A549 (cell line): ENCODE data around the gene MAGED2. TPM values are rescaled to one million over a fixed set of nuclear protein-coding genes. Genes with fewer than 3 reads are reported as not detected.
"Not testable (repeated sequence)": the region's sequence is repeated elsewhere in the genome, so short reads cannot be mapped to it uniquely, and the experiment has no call there.

Source experiments
- ATAC-seq, 2 experiments: fragments of 200-7000 bp in 1 of 2; fragments of >200 bp in 1 of 2; cut with Nextera tagmentation in 1 of 2; cut with Tn5 transposase in 1 of 2; 3 replicates each; pipeline versions ENCODE4 v1.8.0 to v1.9.1; 2018 to 2020; ENCODE audit warnings: mild to moderate bottlenecking in 1 of 2, moderate library complexity in 1 of 2
- CTCF ChIA-PET: fragments of 300-600 bp; sonication (Branson Sonifier 250); formaldehyde crosslinking; extraction: SDS; loops from one replicate; lab custom pipeline; 2021; ENCODE audit warnings: antibody characterized with exemption, inconsistent platforms; lab: Yijun Ruan, JAX
- POLR2A ChIA-PET: fragments of 350-600 bp; formaldehyde crosslinking; extraction: SDS; loops from one replicate; lab custom pipeline; 2021; ENCODE audit warnings: antibody characterized with exemption, inconsistent platforms; lab: Yijun Ruan, JAX
- DNase-seq, 2 experiments: peaks; one replicate each; pipeline versions ENCODE4 v3.0.0 to v3.0.0-alpha.2; 2011 to 2016; ENCODE audit warnings: low read depth in 1 of 2, low spot score in 1 of 2
- FAIRE-seq: peaks from 2 replicates; lab custom pipeline; 2011; peaks lifted over from hg19 to GRCh38; lab: Jason Lieb, UNC
- H3K27ac ChIP-seq, 2 experiments: fragments of >200 bp; sonication (Bioruptor Twin); formaldehyde crosslinking; 3 replicates each; pipeline ENCODE4 v1.5.1; 2016 to 2017
- H3K4me1 ChIP-seq: fragments of >200 bp; sonication (Bioruptor Twin); formaldehyde crosslinking; 3 replicates; pipeline ENCODE4 v1.6.1; 2016
- H3K4me2 ChIP-seq: fragments of >200 bp; sonication (Bioruptor Twin); formaldehyde crosslinking; 3 replicates; pipeline ENCODE4 v1.6.1; 2016
- H3K4me3 ChIP-seq: fragments of >200 bp; sonication (Bioruptor Twin); formaldehyde crosslinking; 3 replicates; pipeline ENCODE4 v1.5.1; 2016
- H3K9me3 ChIP-seq: fragments of >200 bp; sonication (Bioruptor Twin); formaldehyde crosslinking; 3 replicates; pipeline ENCODE4 v1.6.1; 2016
- BHLHE40 ChIP-seq: IDR thresholded peaks from 2 replicates; pipeline ENCODE4 v1.6.1; 2012; ENCODE audit warnings: low read depth, low read length, inconsistent platforms
- CHD2 ChIP-seq: fragments of 150-350 bp; IDR thresholded peaks from 2 replicates; pipeline ENCODE4 v1.6.1; 2014; ENCODE audit warnings: low read length; ENCODE audit not compliant: partially characterized antibody
- EHF ChIP-seq: fragments of 250-450 bp; sonication (Bioruptor Pico); IDR thresholded peaks from 2 replicates; pipeline ENCODE4 v1.5.0; 2020; ENCODE audit warnings: mild to moderate bottlenecking
- FOXS1 ChIP-seq: fragments of 250-450 bp; sonication (Bioruptor Pico); IDR thresholded peaks from 2 replicates; pipeline ENCODE4 v1.5.0; 2020; ENCODE audit warnings: mild to moderate bottlenecking, moderate library complexity
- GATA3 ChIP-seq: IDR thresholded peaks from 2 replicates; pipeline ENCODE4 v1.6.1; 2012; ENCODE audit warnings: borderline replicate concordance
- HDAC2 ChIP-seq: fragments of 200-600 bp; sonication (generic); IDR thresholded peaks from 2 replicates; pipeline ENCODE4 v1.6.1; 2016
- HES2 ChIP-seq: fragments of >200 bp; sonication (Bioruptor Twin); formaldehyde crosslinking; IDR thresholded peaks from 2 replicates; pipeline ENCODE4 v1.6.1; 2016
- HEYL ChIP-seq: fragments of 250-450 bp; sonication (Bioruptor Pico); IDR thresholded peaks from 2 replicates; pipeline ENCODE4 v1.8.0; 2021; ENCODE audit warnings: mild to moderate bottlenecking, moderate library complexity
- HOXA7 ChIP-seq: fragments of 250-450 bp; sonication (Bioruptor Pico); IDR thresholded peaks from 2 replicates; pipeline ENCODE4 v1.5.0; 2020; ENCODE audit warnings: mild to moderate bottlenecking, moderate library complexity
- HOXB5 ChIP-seq: fragments of 250-450 bp; sonication (Bioruptor Pico); IDR thresholded peaks from 2 replicates; pipeline ENCODE4 v1.5.0; 2020; ENCODE audit warnings: mild to moderate bottlenecking, moderate library complexity
- JUN ChIP-seq, 2 experiments: fragments of >200 bp; sonication (Bioruptor Twin); formaldehyde crosslinking; IDR thresholded peaks; 2 replicates in 1 of 2; 3 replicates in 1 of 2; pipeline ENCODE4 v1.6.1; 2016 to 2017
- JUNB ChIP-seq: fragments of >200 bp; sonication (Bioruptor Twin); formaldehyde crosslinking; IDR thresholded peaks from 2 replicates; pipeline ENCODE4 v1.6.1; 2016
- KDM1A ChIP-seq: fragments of 200-600 bp; sonication (generic); IDR thresholded peaks from 2 replicates; pipeline ENCODE4 v1.6.1; 2016; ENCODE audit warnings: low read depth, mild to moderate bottlenecking
- KDM5A ChIP-seq: fragments of 200-600 bp; sonication (generic); IDR thresholded peaks from 2 replicates; pipeline ENCODE4 v1.6.1; 2016; ENCODE audit warnings: antibody characterized with exemption, mild to moderate bottlenecking
- MAZ ChIP-seq: fragments of 150-350 bp; IDR thresholded peaks from 2 replicates; pipeline ENCODE4 v1.6.1; 2014; ENCODE audit warnings: antibody characterized with exemption, low read depth, low read length, borderline replicate concordance
- NPAS2 ChIP-seq: fragments of 250-450 bp; sonication (Bioruptor Pico); IDR thresholded peaks from 2 replicates; pipeline ENCODE4 v1.8.0; 2022; ENCODE audit warnings: mild to moderate bottlenecking, moderate library complexity, borderline replicate concordance
- NR3C1 ChIP-seq: fragments of >200 bp; sonication (Bioruptor Twin); formaldehyde crosslinking; IDR thresholded peaks from 3 replicates; pipeline ENCODE4 v1.6.1; 2017
- PHF8 ChIP-seq: fragments of 200-600 bp; sonication (generic); IDR thresholded peaks from 2 replicates; pipeline ENCODE4 v1.6.1; 2016; ENCODE audit warnings: low read depth, mild to moderate bottlenecking, antibody characterized with exemption, moderate library complexity, borderline replicate concordance
- POLR2A ChIP-seq: IDR thresholded peaks from 2 replicates; pipeline ENCODE4 v1.6.1; 2012; ENCODE audit warnings: mild to moderate bottlenecking, low read length
- RARB ChIP-seq: fragments of 250-450 bp; sonication (Bioruptor Pico); IDR thresholded peaks from 2 replicates; pipeline ENCODE4 v1.8.0; 2021; ENCODE audit warnings: mild to moderate bottlenecking, moderate library complexity
- RFX5 ChIP-seq: fragments of 450-650 bp; IDR thresholded peaks from 2 replicates; pipeline ENCODE4 v1.7.1; 2014; ENCODE audit warnings: antibody characterized with exemption, mild to moderate bottlenecking, moderate library complexity
- TP53 ChIP-seq: fragments of 250-450 bp; sonication (Bioruptor Pico); IDR thresholded peaks from 2 replicates; pipeline ENCODE4 v1.5.0; 2021; ENCODE audit warnings: mild to moderate bottlenecking, moderate library complexity
- ZNF302 ChIP-seq: fragments of 250-450 bp; sonication (Bioruptor Pico); IDR thresholded peaks from 2 replicates; pipeline ENCODE4 v1.9.0; 2021; ENCODE audit warnings: inconsistent platforms, mild to moderate bottlenecking, moderate library complexity
- ZSCAN20 ChIP-seq: fragments of 250-450 bp; sonication (Bioruptor Pico); IDR thresholded peaks from 2 replicates; pipeline ENCODE4 v1.8.0; 2022; ENCODE audit warnings: mild to moderate bottlenecking, moderate library complexity
- WGBS: methylation state at CpG from one replicate; pipeline ENCODE4 v1.1.6; 2017; ENCODE audit errors: missing lambda C conversion rate; 5-methylcytosine and 5-hydroxymethylcytosine counted together
- polyA plus RNA-seq, 4 experiments: library from polyadenylated mRNA; depleted of rRNA in 3 of 4; stranded (reverse); fragments of >200 nt; fragmentation: RNase III in 1 of 4; extraction: RNeasy Plus Mini Kit Qiagen cat#74134 plus additional on column Dnase treatment in 1 of 4; gene quantifications; 2 replicates in 3 of 4; 3 replicates in 1 of 4; pipeline ENCODE4 v1.2.3, GENCODE V29; 2011 to 2017
- TF ChIP-seq, protein P1 (sequence below): IDR thresholded peaks from 2 replicates; pipeline ENCODE4 v1.6.1; 2012
- TF ChIP-seq, protein P2 (sequence below): fragments of 450-650 bp; IDR thresholded peaks from 2 replicates; pipeline ENCODE4 v1.6.1; 2014; ENCODE audit warnings: antibody characterized with exemption
- TF ChIP-seq, protein P3 (sequence below): IDR thresholded peaks from 2 replicates; pipeline ENCODE4 v1.6.1; 2012; ENCODE audit warnings: low read depth, borderline replicate concordance

The MAGED2 gene
- polyA plus RNA-seq, 2 of the 4 experiments (the other 2 are of a cell fraction) = 79.9 to 109 TPM

GRCh38 chrX:54838583-54838982 lies 31.0 kb downstream of the MAGED2 start:
- whole genome bisulfite sequencing = 28% methylated on average over 3 of the region's 3 CpGs
- CTCF ChIA-PET = interaction anchor here (0.6 kb wide), 1 partner anchor 34 kb away, joined by 3 read pairs; no protein-coding TSS in a partner anchor

GRCh38 chrX:54841184-54841874 lies 33.8 kb downstream of the MAGED2 start:
- POLR2A ChIA-PET, H3K4me2 ChIP-seq, H3K9me3 ChIP-seq, CTCF ChIA-PET, H3K4me1 ChIP-seq, H3K4me3 ChIP-seq, ATAC-seq, H3K27ac ChIP-seq, DNase-seq: not testable (repeated sequence)
- WGBS = 0% methylated on average over 2 of the region's 3 CpGs
- peak; percentile 87 for FAIRE-seq

More at GRCh38 chrX:54838583-54838982, 31.0 kb downstream of the MAGED2 start:
- POLR2A ChIA-PET = no interaction called here
- FAIRE-seq = no peak
- no peak overlapping the region for H3K4me3 ChIP-seq
- no peak for TF ChIP-seq HOXB5
- no peak for TF ChIP-seq POLR2A
- no peak for TF ChIP-seq HOXA7 (CRISPR knock-in tag)
- TF ChIP-seq FOXS1 = no peak
- no peak for TF ChIP-seq BHLHE40
- TF ChIP-seq RARB (CRISPR knock-in tag) = no peak
- TF ChIP-seq RFX5 = no peak
- TF ChIP-seq GATA3 = no peak
- no peak for TF ChIP-seq EHF (CRISPR knock-in tag)
- TF ChIP-seq ZNF302 (CRISPR knock-in tag) = no peak
- no peak for TF ChIP-seq NR3C1
- TF ChIP-seq KDM5A = no peak
- no peak for TF ChIP-seq ZSCAN20 (CRISPR knock-in tag)
- TF ChIP-seq, protein P1, sequence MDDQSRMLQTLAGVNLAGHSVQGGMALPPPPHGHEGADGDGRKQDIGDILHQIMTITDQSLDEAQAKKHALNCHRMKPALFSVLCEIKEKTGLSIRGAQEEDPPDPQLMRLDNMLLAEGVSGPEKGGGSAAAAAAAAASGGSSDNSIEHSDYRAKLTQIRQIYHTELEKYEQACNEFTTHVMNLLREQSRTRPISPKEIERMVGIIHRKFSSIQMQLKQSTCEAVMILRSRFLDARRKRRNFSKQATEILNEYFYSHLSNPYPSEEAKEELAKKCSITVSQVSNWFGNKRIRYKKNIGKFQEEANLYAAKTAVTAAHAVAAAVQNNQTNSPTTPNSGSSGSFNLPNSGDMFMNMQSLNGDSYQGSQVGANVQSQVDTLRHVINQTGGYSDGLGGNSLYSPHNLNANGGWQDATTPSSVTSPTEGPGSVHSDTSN = no peak
- TF ChIP-seq CHD2 = no peak
- TF ChIP-seq JUNB = no peak
- no peak for TF ChIP-seq HEYL (CRISPR knock-in tag)
- TF ChIP-seq HDAC2 = no peak
- no peak for TF ChIP-seq MAZ
- no peak for ATAC-seq
- H3K4me2 ChIP-seq = no peak overlapping the region
- no peak for DNase-seq
- no peak overlapping the region for H3K27ac ChIP-seq
- no peaks in the 10 kb centered on the region for H3K4me1 ChIP-seq
- no peaks in the 10 kb centered on the region for H3K9me3 ChIP-seq

- POLR2A ChIA-PET = no interaction called here
- ATAC-seq = no peak
- CTCF ChIA-PET = no interaction called here
- TF ChIP-seq KDM1A (no peak), HES2 (no peak), TP53 (CRISPR knock-in tag) (no peak), PHF8 (no peak), RARB (CRISPR knock-in tag) (no peak), NPAS2 (no peak), JUN (IDR thresholded peaks at IDR 0.05) (no peak)
- TF ChIP-seq, protein P1 = no peak
- TF ChIP-seq, protein P2, sequence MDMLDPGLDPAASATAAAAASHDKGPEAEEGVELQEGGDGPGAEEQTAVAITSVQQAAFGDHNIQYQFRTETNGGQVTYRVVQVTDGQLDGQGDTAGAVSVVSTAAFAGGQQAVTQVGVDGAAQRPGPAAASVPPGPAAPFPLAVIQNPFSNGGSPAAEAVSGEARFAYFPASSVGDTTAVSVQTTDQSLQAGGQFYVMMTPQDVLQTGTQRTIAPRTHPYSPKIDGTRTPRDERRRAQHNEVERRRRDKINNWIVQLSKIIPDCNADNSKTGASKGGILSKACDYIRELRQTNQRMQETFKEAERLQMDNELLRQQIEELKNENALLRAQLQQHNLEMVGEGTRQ = no peak
- TF ChIP-seq, protein P3, sequence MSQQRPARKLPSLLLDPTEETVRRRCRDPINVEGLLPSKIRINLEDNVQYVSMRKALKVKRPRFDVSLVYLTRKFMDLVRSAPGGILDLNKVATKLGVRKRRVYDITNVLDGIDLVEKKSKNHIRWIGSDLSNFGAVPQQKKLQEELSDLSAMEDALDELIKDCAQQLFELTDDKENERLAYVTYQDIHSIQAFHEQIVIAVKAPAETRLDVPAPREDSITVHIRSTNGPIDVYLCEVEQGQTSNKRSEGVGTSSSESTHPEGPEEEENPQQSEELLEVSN = no peak
- FAIRE-seq = no peak
- Histone ChIP-seq H3K4me2 (no peak overlapping the region), H3K4me1 (no peaks in the 10 kb centered on the region), H3K9me3 (no peaks in the 10 kb centered on the region), H3K4me3 (no peak overlapping the region), H3K27ac (no peak overlapping the region)
- WGBS = 0% methylated on average over 1 of the region's 1 CpG
- no peak for DNase-seq
Observed at GRCh38 chrX:54842607-54843006, 35.1 kb downstream of the MAGED2 start.
